ENCODE data around the gene HHATL. TPM values are rescaled to one million over a fixed set of nuclear protein-coding genes. Genes with fewer than 3 reads are reported as not detected.

The HHATL gene
- total RNA-seq, 1 experiment from 2014 or later, result not detected

DNA sequence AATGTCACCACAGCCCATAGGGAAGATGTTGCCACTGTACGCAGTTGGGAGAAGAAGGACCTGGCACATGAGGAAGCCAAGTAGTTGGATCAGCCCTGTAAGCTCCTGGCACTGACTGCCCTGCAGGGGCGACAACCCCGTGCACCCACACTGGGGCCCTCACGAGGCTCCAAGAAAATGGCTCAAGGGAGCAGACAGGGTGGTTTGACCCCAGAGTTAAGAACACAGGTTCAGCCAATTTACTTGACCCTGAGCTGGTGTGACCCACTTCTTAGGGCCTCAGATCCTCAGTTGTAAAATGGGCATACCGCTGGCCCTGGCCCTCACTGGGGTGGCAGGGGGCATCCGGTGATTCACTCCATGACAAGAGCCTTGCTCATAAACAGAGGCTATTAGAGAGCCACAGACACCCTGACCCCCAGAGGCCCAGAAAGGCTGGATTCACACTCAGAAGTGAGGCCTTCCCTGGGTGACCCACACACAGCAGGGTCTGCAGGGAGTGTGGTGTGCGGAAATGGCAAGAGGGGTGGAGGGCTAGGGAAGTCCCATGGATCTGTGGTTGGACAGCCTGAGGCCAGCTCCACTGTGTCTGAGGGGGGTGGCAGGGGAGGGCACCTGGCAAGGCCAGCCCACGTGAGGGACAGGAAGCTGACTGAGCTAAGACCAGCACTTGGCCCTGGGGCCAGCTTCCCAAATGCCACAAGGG lies 1.7 kb upstream of the HHATL start:
- in situ Hi-C loops (cut with HindIII; ENCODE audit: low pct_unique_long_range_greater_than_20kb, low sequenced_read_pairs), result no loop called here

DNA sequence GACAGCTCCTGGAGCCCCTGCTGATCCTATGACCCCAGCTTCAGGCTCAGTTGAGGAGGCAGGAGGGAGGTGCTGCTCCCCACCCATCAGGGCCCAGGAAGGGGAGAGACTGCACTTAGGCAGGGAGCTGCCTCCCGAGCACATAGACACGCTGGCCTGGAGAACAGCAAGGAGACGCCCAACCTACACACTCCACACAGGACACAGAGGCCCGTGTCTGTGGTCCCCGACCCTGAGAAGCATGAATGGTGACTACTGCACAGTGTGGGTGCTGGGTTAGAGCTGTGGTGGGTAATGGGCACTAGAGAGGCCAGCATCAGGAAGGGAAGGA lies 1.1 kb upstream of the HHATL start:
- in situ Hi-C loops (cut with HindIII; ENCODE audit: low pct_unique_long_range_greater_than_20kb, low sequenced_read_pairs), result no loop called here

More for the DNA sequence above, 1.7 kb upstream of the HHATL start:
- DNase-seq (ENCODE audit: low read depth), result no peak

DNA sequence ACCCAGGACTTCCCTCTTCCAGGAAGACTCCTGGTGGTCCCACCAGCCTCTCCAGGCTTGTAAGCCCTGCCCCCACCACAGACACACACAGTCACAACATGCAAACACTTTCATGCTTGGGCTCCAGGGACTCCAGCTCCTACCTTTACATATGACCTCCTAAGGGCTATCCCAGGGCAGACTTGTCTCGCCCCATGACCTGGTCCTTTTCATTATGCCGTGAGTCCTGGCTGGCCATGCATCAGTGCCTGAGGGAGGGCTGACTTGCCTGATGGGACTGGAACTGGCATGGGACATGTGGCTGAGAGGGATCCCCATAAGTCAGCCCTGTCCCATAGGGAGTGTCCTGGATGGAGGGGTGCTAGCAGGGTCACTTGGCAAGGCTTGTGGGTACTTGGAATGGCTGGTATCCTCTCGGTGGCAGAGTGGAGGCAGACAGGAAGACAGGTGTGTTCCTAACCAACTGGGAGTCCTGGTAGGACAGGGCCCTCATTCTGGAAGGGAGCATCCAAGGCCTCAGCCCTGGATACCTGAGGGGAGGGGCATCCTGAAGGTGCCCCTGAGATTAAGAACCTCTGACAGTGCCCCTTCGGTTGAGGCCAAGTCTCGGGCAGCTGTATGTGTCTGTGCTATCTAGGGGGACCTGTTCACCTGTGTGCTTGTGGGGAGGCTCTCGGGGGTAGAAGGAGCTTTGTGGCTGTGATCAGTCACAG lies 540 bp upstream of the HHATL start:
- in situ Hi-C loops (cut with HindIII; ENCODE audit: low pct_unique_long_range_greater_than_20kb, low sequenced_read_pairs), result no loop called here
- DNase-seq (ENCODE audit: low read depth), result no peak

More for the DNA sequence above, 1.1 kb upstream of the HHATL start:
- no peak for DNase-seq (ENCODE audit: low read depth)

DNA sequence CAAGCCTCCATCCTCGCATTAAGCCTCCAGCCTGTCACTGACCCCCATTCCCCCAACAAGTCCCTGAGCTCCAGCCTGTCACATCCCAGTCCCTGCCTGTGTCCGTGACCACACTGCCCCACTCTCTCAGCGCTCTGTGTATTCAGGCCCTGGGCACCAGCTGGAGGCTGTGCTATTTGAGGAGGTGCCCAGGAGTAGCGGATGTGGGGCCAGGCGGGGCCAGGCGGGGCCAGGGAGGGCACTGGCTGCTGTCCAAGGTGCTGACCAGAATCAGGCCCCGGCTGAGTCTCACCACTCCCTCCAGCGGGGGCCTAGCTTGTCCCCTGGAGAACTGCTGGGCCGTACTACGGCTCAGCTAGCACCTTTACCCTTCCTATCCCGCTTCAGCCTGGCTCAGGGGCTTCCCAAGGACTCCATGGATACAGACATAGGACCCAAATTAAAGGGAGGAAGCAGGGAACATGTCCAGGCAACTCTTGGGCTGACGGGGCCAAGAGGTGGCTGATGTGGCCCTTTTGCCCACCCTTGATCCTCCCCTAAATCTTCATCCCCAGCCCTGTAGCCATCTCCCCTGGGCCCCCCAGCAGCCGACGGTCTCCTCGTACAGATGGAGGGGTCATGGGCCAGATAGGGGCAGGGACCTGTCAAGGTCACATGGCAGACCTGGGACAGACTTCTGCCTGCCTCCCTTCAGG lies 1.1 kb downstream of the HHATL start:
- peak; percentile 14 for DNase-seq (ENCODE audit: low read depth)
- in situ Hi-C loops (cut with HindIII; ENCODE audit: low pct_unique_long_range_greater_than_20kb, low sequenced_read_pairs), result no loop called here

DNA sequence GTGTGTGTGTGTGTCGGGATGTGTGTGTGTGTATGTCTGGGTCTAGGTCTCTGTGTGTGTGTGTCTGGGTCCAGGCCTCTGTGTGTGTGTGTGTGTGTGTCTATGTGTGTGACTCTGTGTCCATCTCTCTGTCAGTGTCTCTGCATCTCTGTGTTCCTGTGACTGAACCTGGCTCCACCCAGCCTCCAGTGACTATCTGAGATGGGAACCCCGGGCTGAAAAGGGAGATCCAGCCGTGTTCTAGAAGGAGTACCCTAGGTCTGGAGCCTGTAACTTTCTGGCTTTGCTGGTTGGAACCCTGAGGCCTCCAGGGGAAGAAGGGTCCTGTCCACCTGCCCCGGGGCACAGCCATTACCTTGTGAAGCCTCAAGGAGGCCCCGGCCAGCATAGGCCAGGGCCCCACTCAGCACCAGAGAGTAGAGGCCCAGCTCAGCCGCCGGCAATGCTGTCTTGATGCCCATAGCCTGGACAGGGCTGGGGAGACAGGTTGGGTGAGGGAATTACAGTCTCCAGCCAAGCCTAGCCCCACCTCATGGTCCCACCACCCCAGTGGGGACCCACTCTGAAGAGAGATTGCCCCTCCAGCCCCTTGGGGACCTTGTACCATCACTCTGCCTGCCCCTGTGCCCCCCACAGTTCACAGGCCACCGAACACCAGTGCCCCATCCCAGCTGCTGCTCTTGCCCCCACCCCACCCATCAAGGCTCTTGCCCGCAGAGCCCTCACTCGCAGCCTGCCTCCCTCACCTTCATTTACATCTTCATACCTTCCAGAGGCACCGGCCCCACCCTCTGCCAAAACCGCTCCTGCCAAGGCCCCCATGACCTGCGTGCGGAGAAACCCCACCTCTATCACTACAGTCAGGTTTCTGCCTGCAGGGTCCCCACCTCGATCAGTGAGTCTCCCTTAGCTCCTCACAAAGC lies 2.0 kb downstream of the HHATL start:
- no peak for DNase-seq (ENCODE audit: low read depth)
- in situ Hi-C loops (cut with HindIII; ENCODE audit: low pct_unique_long_range_greater_than_20kb, low sequenced_read_pairs), result no loop called here

DNA sequence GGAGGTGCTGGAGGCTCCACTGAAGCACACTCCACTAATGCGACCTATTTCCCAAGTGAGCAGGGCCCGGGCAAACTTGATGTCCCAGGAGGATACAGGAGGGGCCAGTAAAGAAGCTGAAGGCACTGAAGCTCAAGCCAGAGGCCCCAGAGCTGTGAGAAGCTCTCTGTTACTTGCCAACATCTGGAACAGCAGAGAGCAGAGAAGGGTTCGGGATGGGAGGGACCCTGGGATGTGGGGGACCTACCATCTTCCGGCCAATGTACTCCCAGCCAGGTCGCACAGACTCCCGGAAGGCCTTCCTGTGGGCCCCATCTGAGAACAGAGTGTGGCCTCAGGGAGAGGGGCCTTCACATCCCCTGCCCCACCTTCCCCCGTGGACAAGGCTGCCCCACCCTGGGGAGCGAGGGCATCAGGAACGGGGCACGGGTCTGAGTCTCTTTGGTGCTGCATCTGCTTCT lies 3.1 kb downstream of the HHATL start:
- DNase-seq (ENCODE audit: low read depth), result no peak
- in situ Hi-C loops (cut with HindIII; ENCODE audit: low pct_unique_long_range_greater_than_20kb, low sequenced_read_pairs), result no loop called here

DNA sequence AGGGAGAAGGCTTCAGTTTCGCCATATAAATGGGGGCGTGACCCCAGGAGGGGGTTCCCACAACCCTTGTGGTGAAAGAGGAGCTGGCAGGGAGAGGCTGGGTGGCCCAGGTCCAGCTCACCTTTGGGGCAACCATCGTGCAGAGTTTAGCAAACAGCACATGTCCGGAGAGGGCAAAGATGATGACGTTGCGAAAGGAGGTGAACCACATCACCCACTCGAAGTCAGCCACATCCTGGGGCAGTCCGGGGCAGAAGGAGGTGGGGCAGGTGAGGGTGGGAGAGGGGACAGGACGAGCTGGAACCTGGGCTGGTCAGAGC lies 3.7 kb downstream of the HHATL start:
- in situ Hi-C loops (cut with HindIII; ENCODE audit: low pct_unique_long_range_greater_than_20kb, low sequenced_read_pairs), result no loop called here
- no peak for DNase-seq (ENCODE audit: low read depth)

DNA sequence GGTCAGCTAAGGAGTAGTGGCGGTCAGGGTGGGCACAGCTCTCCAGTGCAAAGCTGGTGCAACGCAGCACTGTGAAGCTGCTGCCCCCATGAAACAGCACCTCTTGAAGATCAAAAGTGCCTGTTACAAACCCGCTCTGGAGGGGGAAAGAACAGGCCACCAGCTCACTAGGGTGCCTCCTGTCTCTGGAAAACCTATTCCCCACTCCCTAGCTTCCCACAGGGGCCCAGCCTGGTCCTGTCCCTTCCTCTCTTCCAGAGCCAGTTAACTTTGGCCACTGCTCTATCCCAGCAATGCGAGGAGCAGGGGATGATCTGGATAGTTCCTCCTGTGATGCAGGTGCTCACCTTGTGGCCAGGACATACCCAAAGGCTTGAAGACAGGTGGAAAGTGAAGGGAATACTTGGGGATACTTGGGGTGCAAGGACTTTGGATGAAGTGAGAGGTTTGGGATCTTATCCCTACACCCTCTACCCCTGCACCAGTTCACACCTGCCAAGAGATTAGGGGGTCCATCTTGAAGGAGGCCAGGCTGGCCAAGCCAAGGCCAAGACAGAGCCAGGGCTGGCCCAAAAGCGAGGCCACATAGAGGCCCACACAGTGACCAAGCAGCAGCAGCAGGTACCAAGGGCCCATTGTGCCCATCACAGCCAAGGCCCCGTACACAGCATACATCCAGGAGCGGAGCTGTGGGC lies 4.2 kb downstream of the HHATL start:
- in situ Hi-C loops (cut with HindIII; ENCODE audit: low pct_unique_long_range_greater_than_20kb, low sequenced_read_pairs), result no loop called here
- no peak for DNase-seq (ENCODE audit: low read depth)

DNA sequence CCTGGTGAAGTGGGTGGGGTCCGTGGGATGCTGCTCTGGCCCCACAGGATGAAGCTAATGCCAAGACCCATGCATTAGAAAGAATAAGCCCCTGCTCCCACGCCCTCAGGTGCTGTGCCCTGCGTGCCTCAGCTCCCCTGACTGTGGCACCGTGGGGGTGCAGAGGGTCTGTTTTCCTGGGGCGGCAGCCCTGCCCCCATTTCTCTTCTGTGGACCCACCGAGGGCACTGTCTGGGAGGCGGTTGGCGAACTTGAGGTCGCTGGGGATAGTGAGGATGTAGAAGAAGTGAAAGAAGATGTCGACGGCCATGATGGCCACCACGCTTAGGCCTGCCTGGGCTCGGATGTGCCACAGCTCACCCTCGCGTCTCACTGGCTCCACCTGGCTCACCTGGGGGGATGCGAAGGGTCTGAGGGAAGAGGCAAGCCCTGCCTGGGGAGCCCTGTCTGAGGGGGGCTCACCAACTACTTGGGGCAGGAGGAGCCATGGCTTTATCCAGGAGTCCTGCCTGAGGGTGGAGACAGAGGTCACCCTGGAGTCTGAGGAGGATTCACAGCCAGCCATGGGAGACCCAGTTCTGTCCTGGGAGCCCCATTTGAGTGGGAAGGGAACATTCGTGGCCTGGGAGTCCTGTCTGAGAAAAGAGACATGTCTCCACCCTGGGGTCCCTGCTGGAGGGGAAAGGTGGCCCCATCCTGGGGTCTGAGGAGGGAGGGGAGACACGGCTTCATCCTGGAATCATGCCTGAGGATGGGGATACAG lies 5.1 kb downstream of the HHATL start:
- in situ Hi-C loops (cut with HindIII; ENCODE audit: low pct_unique_long_range_greater_than_20kb, low sequenced_read_pairs), result no loop called here
- DNase-seq (ENCODE audit: low read depth), result no peak

DNA sequence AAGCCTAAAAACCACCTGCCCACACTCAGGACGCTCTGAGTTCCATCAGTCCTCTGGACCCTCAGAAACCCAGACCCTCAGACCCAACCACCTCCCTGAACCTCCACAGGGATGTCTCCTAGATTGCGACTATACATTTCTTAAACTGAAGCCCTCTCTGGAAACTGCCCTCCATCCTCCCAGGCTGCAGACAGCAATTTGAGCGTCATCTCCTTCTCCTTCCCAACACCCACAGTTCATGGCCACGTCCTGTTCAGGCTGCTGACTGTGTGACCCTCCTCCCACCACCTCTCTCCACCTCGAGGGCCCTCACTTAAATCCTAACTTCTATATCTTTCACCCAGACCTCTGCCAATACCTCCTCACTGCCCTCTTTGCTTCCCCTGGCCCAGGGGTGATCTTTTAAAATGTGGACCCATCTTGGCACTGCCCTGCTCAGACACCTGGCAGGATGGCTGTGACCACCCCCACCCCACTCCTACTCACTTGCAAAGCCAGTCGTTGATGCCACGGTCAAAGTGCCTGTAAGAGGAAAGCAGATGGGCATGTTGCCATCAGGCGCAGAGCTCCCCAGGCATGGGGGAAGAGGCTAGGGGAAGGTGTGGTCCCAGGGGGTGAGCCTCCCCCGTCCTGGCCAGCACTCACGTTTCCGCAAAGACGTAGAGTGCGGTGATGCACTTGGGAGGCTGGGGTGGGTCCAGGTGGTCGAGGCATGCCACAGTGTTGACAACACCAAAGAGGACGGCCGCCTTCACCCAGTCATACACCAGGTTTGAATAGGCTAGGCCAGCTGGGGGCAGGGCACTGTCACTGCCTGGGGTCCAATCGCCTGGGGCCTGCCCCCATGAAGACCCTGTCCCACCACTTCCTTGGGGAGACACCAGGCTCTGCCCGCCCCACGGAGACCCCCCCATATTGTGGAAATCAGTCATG lies 6.0 kb downstream of the HHATL start:
- in situ Hi-C loops (cut with HindIII; ENCODE audit: low pct_unique_long_range_greater_than_20kb, low sequenced_read_pairs), result no loop called here
- no peak for DNase-seq (ENCODE audit: low read depth)

DNA sequence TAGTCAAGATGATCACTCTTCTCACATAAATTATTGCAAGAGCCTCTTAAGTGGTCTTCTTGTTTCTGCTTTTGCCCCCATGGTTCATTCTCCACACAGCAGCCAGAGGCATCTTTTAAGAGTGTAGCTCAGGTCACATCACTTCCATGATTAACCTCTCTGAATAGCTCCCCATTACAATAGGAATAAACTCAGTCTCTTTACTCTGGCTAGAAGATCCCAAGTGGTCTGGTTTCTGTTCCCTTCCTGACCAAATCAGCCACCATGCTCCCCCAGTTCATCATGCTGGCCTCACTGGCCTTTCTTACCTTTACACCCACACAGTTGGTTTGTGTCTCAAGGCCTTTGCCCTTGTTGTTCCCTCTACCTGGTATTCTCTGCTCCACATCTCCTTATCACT lies 8.2 kb downstream of the HHATL start:
- in situ Hi-C loops (cut with HindIII; ENCODE audit: low pct_unique_long_range_greater_than_20kb, low sequenced_read_pairs), result no loop called here
- DNase-seq (ENCODE audit: low read depth), result no peak

DNA sequence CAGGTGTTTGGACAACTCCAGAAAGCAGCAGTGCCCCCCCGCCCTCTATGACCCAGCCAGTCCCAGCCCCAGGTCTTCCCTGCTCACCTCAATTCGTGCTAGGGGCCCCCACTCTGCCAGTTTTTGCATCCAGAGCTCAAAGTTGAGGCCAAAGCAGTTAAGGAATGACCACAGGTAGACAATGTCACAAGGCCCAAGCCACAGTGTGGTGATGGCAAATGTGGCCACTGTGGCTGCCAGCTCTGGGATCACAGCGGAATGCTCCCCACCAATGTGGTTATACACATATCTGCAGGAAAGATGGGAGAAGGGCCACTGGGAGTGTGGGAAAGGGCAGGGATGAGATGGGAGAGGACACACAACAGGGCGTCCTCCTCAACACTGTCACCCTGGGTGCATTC lies 9.1 kb downstream of the HHATL start:
- in situ Hi-C loops (cut with HindIII; ENCODE audit: low pct_unique_long_range_greater_than_20kb, low sequenced_read_pairs), result no loop called here
- DNase-seq (ENCODE audit: low read depth), result no peak

DNA sequence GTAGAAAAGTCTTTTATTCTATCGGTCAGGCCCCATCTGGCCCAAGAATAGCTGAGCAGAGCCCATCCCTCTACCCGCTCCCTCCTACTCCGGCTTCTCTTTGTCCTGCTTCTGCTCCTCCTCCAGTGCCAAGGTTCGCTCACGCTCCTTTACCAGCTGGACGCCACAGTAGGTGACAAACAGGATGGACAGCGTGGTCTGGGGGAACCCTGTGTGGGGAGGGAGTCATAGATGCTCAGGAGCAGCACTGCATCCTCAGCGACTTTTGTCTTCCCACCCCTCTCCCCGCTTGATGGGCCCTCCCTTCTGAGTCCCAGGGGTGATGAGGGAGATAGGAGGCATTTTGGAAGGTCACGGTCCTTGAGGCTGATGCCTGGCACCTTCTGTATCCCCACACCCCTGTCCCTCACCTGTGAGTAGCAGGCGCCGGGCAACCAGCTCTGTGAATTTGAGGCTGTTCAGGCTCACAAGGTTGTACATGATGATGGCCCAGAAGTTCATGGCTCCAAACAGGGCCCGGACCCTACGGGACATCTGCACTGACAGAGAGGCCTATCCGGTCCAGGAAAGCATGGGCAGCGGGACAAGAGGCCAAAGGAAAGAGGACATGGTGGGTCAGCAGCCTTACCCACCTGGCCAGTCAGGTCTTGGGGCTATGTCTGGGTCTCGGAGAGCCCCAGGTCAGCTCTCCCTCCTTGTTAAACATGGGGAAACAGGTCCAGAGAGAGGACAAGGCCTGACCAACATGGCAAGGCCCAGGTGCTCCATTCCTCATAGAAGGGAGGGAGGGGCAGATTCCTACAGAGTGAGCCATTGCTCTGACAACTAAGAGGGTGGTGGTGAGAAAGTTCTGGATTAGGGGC lies 9.7 kb downstream of the HHATL start:
- in situ Hi-C loops (cut with HindIII; ENCODE audit: low pct_unique_long_range_greater_than_20kb, low sequenced_read_pairs), result no loop called here
- DNase-seq (ENCODE audit: low read depth), result no peak

DNA sequence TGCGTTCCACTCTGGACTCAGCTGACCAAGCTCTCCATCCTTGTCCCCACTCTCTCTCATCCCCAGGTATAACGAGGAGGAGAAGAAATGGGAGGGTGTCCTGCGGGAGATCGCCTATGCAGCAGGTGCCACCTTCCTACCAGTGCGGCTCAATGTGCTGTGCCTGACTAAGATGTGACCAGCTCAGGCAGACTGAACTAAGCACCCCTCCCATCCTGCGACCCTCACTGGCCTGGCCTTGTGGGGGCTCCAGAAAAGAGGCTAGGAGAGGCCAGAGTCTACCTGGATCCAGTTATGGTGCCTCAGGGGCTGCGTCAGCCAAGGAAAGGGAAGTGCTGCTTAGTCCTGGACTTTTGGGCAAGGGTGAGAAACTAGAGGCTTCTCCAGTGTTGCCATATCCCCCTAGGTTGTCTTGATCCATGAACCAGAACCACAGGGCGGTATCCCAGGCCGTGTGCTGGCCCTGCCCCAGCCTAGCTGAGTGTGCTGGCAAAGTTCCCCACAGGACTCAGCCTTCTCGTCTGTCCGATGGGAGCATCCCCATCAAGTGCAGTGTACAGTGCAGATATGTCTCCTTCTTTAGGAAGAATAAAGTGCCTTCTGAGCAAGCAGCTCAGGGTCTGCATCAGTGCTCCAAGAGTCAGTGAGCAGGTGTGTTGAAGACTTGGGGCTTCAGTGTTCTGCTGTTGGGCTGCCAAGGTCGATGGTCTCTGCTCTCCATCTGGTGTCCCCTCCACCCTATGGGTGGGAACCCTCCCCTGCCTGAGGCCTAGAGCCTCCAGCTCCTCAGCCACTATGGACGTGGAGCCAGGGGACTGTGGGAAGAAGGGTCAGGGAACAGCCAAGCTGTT lies 10.6 kb downstream of the HHATL start:
- no peak for DNase-seq (ENCODE audit: low read depth)
- in situ Hi-C loops (cut with HindIII; ENCODE audit: low pct_unique_long_range_greater_than_20kb, low sequenced_read_pairs), result no loop called here
